ENCODE measurements around the gene GLUL.
"Not testable (repeated sequence)": the region's sequence is repeated elsewhere in the genome, so short reads cannot be mapped to it uniquely, and the experiment has no call there.

Gene GLUL

GRCh38 chr1:182335771-182336566 is 55.6 kb downstream of the GLUL start:
- H2BK5ac ChIP-seq (ENCODE audit: low read length): no peak overlapping the region
- no peak overlapping the region for H2BK120ac ChIP-seq (ENCODE audit: low read depth, low read length)
- H3K18ac ChIP-seq (ENCODE audit: low read length): no peak overlapping the region
- DNase-seq: no peak
- peaks cover 3% of the 10 kb centered on the region for H3K4me1 ChIP-seq (ENCODE audit: control insufficient read depth, low read depth, low read length)
- H3K56ac ChIP-seq (ENCODE audit: low read length): no peak overlapping the region
- H4K5ac ChIP-seq (ENCODE audit: low read length): no peak overlapping the region
- H2BK15ac ChIP-seq (replicated peaks; ENCODE audit: low read depth): no peak overlapping the region
- no peak overlapping the region for H3K23ac ChIP-seq (ENCODE audit: low read length)
- H3K4ac ChIP-seq (ENCODE audit: low read depth, low read length): no peak overlapping the region
- WGBS (ENCODE audit: extremely low coverage, insufficient coverage, low lambda C conversion rate): no CpG with 5 or more reads among the region's 16 CpGs
- no peak overlapping the region for H3K4me3 ChIP-seq (ENCODE audit: low read length)
- no peaks in the 10 kb centered on the region for H3K27me3 ChIP-seq (ENCODE audit: insufficient read depth, low read length, poor library complexity)
- H3K9ac ChIP-seq (ENCODE audit: low read length): no peak overlapping the region
- H4K8ac ChIP-seq (ENCODE audit: low read depth, low read length): no peak overlapping the region
- H3K27ac ChIP-seq (ENCODE audit: low read depth, low read length): no peak overlapping the region
- H2AK5ac ChIP-seq (ENCODE audit: low read length): no peak overlapping the region
- no peak overlapping the region for H3K4me2 ChIP-seq (ENCODE audit: low read length)
- no peaks in the 10 kb centered on the region for H3K79me2 ChIP-seq (ENCODE audit: control insufficient read depth, insufficient read depth, low read length)
- no peaks in the 10 kb centered on the region for H3K36me3 ChIP-seq (ENCODE audit: control insufficient read depth, insufficient read depth, low read length)
- no peaks in the 10 kb centered on the region for H3K79me1 ChIP-seq (ENCODE audit: low read length)

GRCh38 chr1:182333071-182333571 is 58.5 kb downstream of the GLUL start:
- H3K4me1 ChIP-seq (ENCODE audit: control insufficient read depth, low read depth, low read length): not testable (repeated sequence)

GRCh38 chr1:182332261-182333060 is 59.1 kb downstream of the GLUL start:
- no peak overlapping the region for H2BK120ac ChIP-seq (ENCODE audit: low read depth, low read length)
- no peaks in the 10 kb centered on the region for H3K27me3 ChIP-seq (ENCODE audit: insufficient read depth, low read length, poor library complexity)
- no peak overlapping the region for H2BK15ac ChIP-seq (replicated peaks; ENCODE audit: low read depth)
- H3K18ac ChIP-seq (ENCODE audit: low read length): no peak overlapping the region
- H3K79me2 ChIP-seq (ENCODE audit: control insufficient read depth, insufficient read depth, low read length): no peaks in the 10 kb centered on the region
- H3K4me1 ChIP-seq (ENCODE audit: control insufficient read depth, low read depth, low read length): peaks cover 2% of the 10 kb centered on the region
- no peak overlapping the region for H2BK5ac ChIP-seq (ENCODE audit: low read length)
- H3K9ac ChIP-seq (ENCODE audit: low read length): no peak overlapping the region
- no peak overlapping the region for H3K27ac ChIP-seq (ENCODE audit: low read depth, low read length)
- WGBS (ENCODE audit: extremely low coverage, insufficient coverage, low lambda C conversion rate): no CpG with 5 or more reads among the region's 13 CpGs
- H4K8ac ChIP-seq (ENCODE audit: low read depth, low read length): no peak overlapping the region
- no peak overlapping the region for H3K4me2 ChIP-seq (ENCODE audit: low read length)
- no peak overlapping the region for H3K4ac ChIP-seq (ENCODE audit: low read depth, low read length)
- no peak overlapping the region for H4K5ac ChIP-seq (ENCODE audit: low read length)
- H2AK5ac ChIP-seq (ENCODE audit: low read length): no peak overlapping the region
- no peaks in the 10 kb centered on the region for H3K36me3 ChIP-seq (ENCODE audit: control insufficient read depth, insufficient read depth, low read length)
- H3K4me3 ChIP-seq (ENCODE audit: low read length): no peak overlapping the region
- no peak overlapping the region for H3K23ac ChIP-seq (ENCODE audit: low read length)
- H3K79me1 ChIP-seq (ENCODE audit: low read length): no peaks in the 10 kb centered on the region
- no peak overlapping the region for H3K56ac ChIP-seq (ENCODE audit: low read length)
- no peak for DNase-seq

More at GRCh38 chr1:182333071-182333571, 58.5 kb downstream of the GLUL start:
- H3K27ac ChIP-seq (ENCODE audit: low read depth, low read length); H3K56ac ChIP-seq (ENCODE audit: low read length); H3K4ac ChIP-seq (ENCODE audit: low read depth, low read length); H2BK120ac ChIP-seq (ENCODE audit: low read depth, low read length); H2AK5ac ChIP-seq (ENCODE audit: low read length); H4K5ac ChIP-seq (ENCODE audit: low read length); H3K18ac ChIP-seq (ENCODE audit: low read length); H3K4me3 ChIP-seq (ENCODE audit: low read length); H3K79me2 ChIP-seq (ENCODE audit: control insufficient read depth, insufficient read depth, low read length); H3K4me2 ChIP-seq (ENCODE audit: low read length); H2BK15ac ChIP-seq (replicated peaks; ENCODE audit: low read depth); H3K27me3 ChIP-seq (ENCODE audit: insufficient read depth, low read length, poor library complexity); H3K9ac ChIP-seq (ENCODE audit: low read length); H3K36me3 ChIP-seq (ENCODE audit: control insufficient read depth, insufficient read depth, low read length); H3K23ac ChIP-seq (ENCODE audit: low read length); H2BK5ac ChIP-seq (ENCODE audit: low read length); H4K8ac ChIP-seq (ENCODE audit: low read depth, low read length); H3K79me1 ChIP-seq (ENCODE audit: low read length): not testable (repeated sequence)
- peak; percentile 52 for DNase-seq
- WGBS (ENCODE audit: extremely low coverage, insufficient coverage, low lambda C conversion rate): no CpG with 5 or more reads among the region's 5 CpGs
